SK-N-SH (cell line): ENCODE data around the gene KLRC1. TPM values are rescaled to one million over a fixed set of nuclear protein-coding genes. Genes with fewer than 3 reads are reported as not detected.

Experiments
- CTCF ChIA-PET: fragments of 300-600, 350-600 bp; formaldehyde crosslinking; extraction: SDS; loops from one replicate; lab custom pipeline; 2021; lab: Yijun Ruan, JAX
- POLR2A ChIA-PET: fragments of 350-600 bp; sonication (Branson Sonifier 250); formaldehyde crosslinking; extraction: SDS; loops from one replicate; lab custom pipeline; 2020; ENCODE audit warnings: antibody characterized with exemption, inconsistent platforms; lab: Yijun Ruan, JAX
- DNase-seq: peaks from one replicate; pipeline ENCODE4 v3.0.0; 2012
- H2AFZ ChIP-seq: fragments of 200-600 bp; sonication (generic); 2 replicates; pipeline ENCODE4 v1.8.1; 2016; ENCODE audit warnings: antibody characterized with exemption, mild to moderate bottlenecking, low read depth
- H3F3A ChIP-seq: fragments of 200-600 bp; sonication (generic); replicated peaks from 2 replicates; pipeline ENCODE3; 2016; ENCODE audit warnings: antibody characterized with exemption, mild to moderate bottlenecking; ENCODE audit not compliant: insufficient read depth
- H3K27ac ChIP-seq, 2 experiments: fragments of 200-500 bp in 1 of 2; fragments of 200-600 bp in 1 of 2; sonication (Bioruptor generic) in 1 of 2; sonication (generic), shearing (Covaris generic) in 1 of 2; 2 replicates each; pipeline versions ENCODE4 v1.5.1 to v1.6.1; 2014 to 2016; ENCODE audit warnings: low read depth in 2 of 2, inconsistent platforms in 1 of 2, low read length in 1 of 2, mild to moderate bottlenecking in 1 of 2, mixed read lengths in 1 of 2
- H3K27me3 ChIP-seq: fragments of 200-600 bp; sonication (generic), shearing (Covaris generic); 2 replicates; pipeline ENCODE4 v1.6.1; 2016; ENCODE audit warnings: mixed run types; ENCODE audit not compliant: insufficient read depth
- H3K36me3 ChIP-seq, 2 experiments: fragments of 200-500 bp in 1 of 2; fragments of 200-600 bp in 1 of 2; sonication (Bioruptor generic) in 1 of 2; sonication (generic) in 1 of 2; replicated peaks in 1 of 2; 2 replicates each; pipeline versions ENCODE3 to v1.5.1; 2014 to 2016; ENCODE audit warnings: low read length in 1 of 2, mild to moderate bottlenecking in 1 of 2; ENCODE audit not compliant: insufficient read depth in 2 of 2, control insufficient read depth in 1 of 2
- H3K4me1 ChIP-seq, 2 experiments: fragments of 200-500 bp in 1 of 2; fragments of 200-600 bp in 1 of 2; sonication (Bioruptor generic) in 1 of 2; sonication (generic), shearing (Covaris generic) in 1 of 2; 2 replicates each; pipeline versions ENCODE4 v1.5.1 to v1.6.1; 2014 to 2016; ENCODE audit warnings: low read depth in 1 of 2, low read length in 1 of 2, mixed run types in 1 of 2; ENCODE audit not compliant: insufficient read depth in 2 of 2, control insufficient read depth in 1 of 2
- H3K4me2 ChIP-seq: fragments of 200-600 bp; sonication (generic), shearing (Covaris generic); 2 replicates; pipeline ENCODE4 v1.6.1; 2017; ENCODE audit warnings: mixed run types
- H3K4me3 ChIP-seq, 2 experiments: fragments of 200-500 bp in 1 of 2; fragments of 200-600 bp in 1 of 2; sonication (Bioruptor generic) in 1 of 2; sonication (generic), shearing (Covaris generic) in 1 of 2; 2 replicates each; pipeline versions ENCODE4 v1.5.1 to v1.8.1; 2014 to 2016; ENCODE audit warnings: low read depth in 2 of 2, inconsistent platforms in 1 of 2, low read length in 1 of 2, mild to moderate bottlenecking in 1 of 2, mixed read lengths in 1 of 2, moderate library complexity in 1 of 2
- H3K79me2 ChIP-seq: fragments of 200-600 bp; sonication (generic); 2 replicates; pipeline ENCODE4 v1.8.1; 2017; ENCODE audit warnings: mild to moderate bottlenecking; ENCODE audit not compliant: insufficient read depth
- H3K9ac ChIP-seq: fragments of 200-600 bp; sonication (generic); 2 replicates; pipeline ENCODE4 v1.6.1; 2017; ENCODE audit warnings: mixed run types
- H3K9me2 ChIP-seq: fragments of 200-600 bp; sonication (generic); 2 replicates; pipeline ENCODE4 v1.6.1; 2017; ENCODE audit warnings: mixed run types
- H3K9me3 ChIP-seq: fragments of 200-600 bp; sonication (generic); 2 replicates; pipeline ENCODE4 v1.6.1; 2017; ENCODE audit warnings: mixed run types, mild to moderate bottlenecking, moderate library complexity
- H4K20me1 ChIP-seq: fragments of 200-600 bp; sonication (generic); 2 replicates; pipeline ENCODE4 v1.6.1; 2017; ENCODE audit warnings: mild to moderate bottlenecking, mixed run types; ENCODE audit not compliant: insufficient read depth
- CHD2 ChIP-seq: fragments of 150-350 bp; IDR thresholded peaks from 2 replicates; pipeline ENCODE4 v1.6.1; 2018; ENCODE audit warnings: low read length; ENCODE audit not compliant: partially characterized antibody
- EZH2phosphoT487 ChIP-seq: fragments of 200-600 bp; sonication (generic); IDR thresholded peaks from 2 replicates; pipeline ENCODE4 v1.6.1; 2017; ENCODE audit warnings: low read depth, mixed run types, mild to moderate bottlenecking, antibody characterized with exemption, moderate library complexity, borderline replicate concordance
- FOSL2 ChIP-seq: IDR thresholded peaks from 2 replicates; pipeline ENCODE4 v1.4.0; 2012; ENCODE audit warnings: low read depth, mild to moderate bottlenecking, moderate library complexity, borderline replicate concordance
- FOXM1 ChIP-seq: IDR thresholded peaks from 2 replicates; pipeline ENCODE4 v1.4.0; 2012; ENCODE audit warnings: low read depth, mild to moderate bottlenecking
- IRF3 ChIP-seq: fragments of 150-350 bp; IDR thresholded peaks from 2 replicates; pipeline ENCODE4 v1.6.1; 2016; ENCODE audit warnings: mild to moderate bottlenecking, low read depth, low read length
- JUND ChIP-seq: IDR thresholded peaks from 2 replicates; pipeline ENCODE4 v1.4.0; 2012
- MEF2A ChIP-seq: IDR thresholded peaks from 2 replicates; pipeline ENCODE4 v1.4.0; 2012; ENCODE audit warnings: low read depth, borderline replicate concordance
- NFIC ChIP-seq: IDR thresholded peaks from 2 replicates; pipeline ENCODE4 v1.4.0; 2012; ENCODE audit warnings: borderline replicate concordance
- PBX3 ChIP-seq: IDR thresholded peaks from 2 replicates; pipeline ENCODE4; 2012
- POLR2AphosphoS5 ChIP-seq: IDR thresholded peaks from 2 replicates; pipeline ENCODE4 v1.6.1; 2012; ENCODE audit warnings: low read depth, low read length
- RAD21 ChIP-seq: IDR thresholded peaks from 2 replicates; pipeline ENCODE4 v1.6.1; 2012; ENCODE audit warnings: mild to moderate bottlenecking, low read length
- RCOR1 ChIP-seq: fragments of 150-350 bp; IDR thresholded peaks from 2 replicates; pipeline ENCODE4 v1.6.1; 2017; ENCODE audit warnings: antibody characterized with exemption, low read length
- REST ChIP-seq: IDR thresholded peaks from 2 replicates; pipeline ENCODE4 v1.6.1; 2012; ENCODE audit warnings: mild to moderate bottlenecking, low read depth, low read length, moderate library complexity
- TCF12 ChIP-seq: IDR thresholded peaks from 2 replicates; pipeline ENCODE4 v1.4.0; 2012
- TEAD4 ChIP-seq: IDR thresholded peaks from 2 replicates; pipeline ENCODE4 v1.4.0; 2012; ENCODE audit warnings: mild to moderate bottlenecking, borderline replicate concordance; ENCODE audit not compliant: insufficient read depth
- YY1 ChIP-seq: IDR thresholded peaks from 2 replicates; pipeline ENCODE4 v1.4.0; 2012; ENCODE audit warnings: low read depth, mild to moderate bottlenecking
- WGBS: methylation state at CpG from one replicate; pipeline ENCODE4 v1.1.6; 2017; ENCODE audit warnings: low lambda C conversion rate; 5-methylcytosine and 5-hydroxymethylcytosine counted together
- polyA plus RNA-seq, 3 experiments: library from polyadenylated mRNA; depleted of rRNA; stranded (reverse); fragments of >200 nt; gene quantifications; 2 replicates each; pipeline ENCODE4 v1.2.3, GENCODE V29; 2012

Gene KLRC1
- polyA plus RNA-seq, 1 of the 3 experiments (the other 2 are of a cell fraction), result not detected

- H3K9me2 ChIP-seq, result no peaks in the 10 kb centered on the region
- no peaks in the 10 kb centered on the region for H3K9me3 ChIP-seq
- no peak for DNase-seq
- no peak for TF ChIP-seq PBX3
- no peak for TF ChIP-seq POLR2AphosphoS5
- TF ChIP-seq RAD21, result no peak
- TF ChIP-seq EZH2phosphoT487, result no peak
- no peak for TF ChIP-seq CHD2
- TF ChIP-seq YY1, result no peak
- TF ChIP-seq MEF2A, result no peak
- H3K9ac ChIP-seq, result no peak overlapping the region
- H3K4me3 ChIP-seq, result no peak overlapping the region
- H3F3A ChIP-seq, result no peaks in the 10 kb centered on the region
- 19% methylated on average over 3 of the region's 3 CpGs for WGBS
- POLR2A ChIA-PET, result no interaction called here
- H2AFZ ChIP-seq, result no peak overlapping the region
- H3K4me2 ChIP-seq, result no peak overlapping the region
- H3K36me3 ChIP-seq, result no peaks in the 10 kb centered on the region
- H3K27ac ChIP-seq, result no peak overlapping the region
- CTCF ChIA-PET, result no interaction called here
- no peaks in the 10 kb centered on the region for H3K27me3 ChIP-seq
- no peaks in the 10 kb centered on the region for H4K20me1 ChIP-seq
- no peaks in the 10 kb centered on the region for H3K4me1 ChIP-seq
- no peaks in the 10 kb centered on the region for H3K79me2 ChIP-seq
These were observed 4.6 kb upstream of the KLRC1 start for GRCh38 chr12:10457760-10458159.

- no peaks in the 10 kb centered on the region for H3F3A ChIP-seq
- no peak overlapping the region for H2AFZ ChIP-seq
- H3K27me3 ChIP-seq, result no peaks in the 10 kb centered on the region
- H3K79me2 ChIP-seq, result no peaks in the 10 kb centered on the region
- DNase-seq, result no peak
- no peaks in the 10 kb centered on the region for H3K36me3 ChIP-seq
- CTCF ChIA-PET, result no interaction called here
- H3K9ac ChIP-seq, result no peak overlapping the region
- no peak overlapping the region for H3K27ac ChIP-seq
- no peaks in the 10 kb centered on the region for H3K4me1 ChIP-seq
- no peak overlapping the region for H3K4me2 ChIP-seq
- H3K9me3 ChIP-seq, result no peaks in the 10 kb centered on the region
- WGBS, result 5% methylated on average over 2 of the region's 2 CpGs
- H3K4me3 ChIP-seq, result no peak overlapping the region
- no peaks in the 10 kb centered on the region for H3K9me2 ChIP-seq
- no peaks in the 10 kb centered on the region for H4K20me1 ChIP-seq
- POLR2A ChIA-PET, result no interaction called here
- TF ChIP-seq TEAD4 (no peak), POLR2AphosphoS5 (no peak), JUND (no peak), PBX3 (no peak), REST (no peak), RAD21 (no peak), IRF3 (no peak), RCOR1 (no peak), MEF2A (no peak), FOSL2 (no peak), YY1 (no peak), NFIC (no peak), EZH2phosphoT487 (no peak), FOXM1 (no peak), TCF12 (no peak)
These were observed 3.7 kb upstream of the KLRC1 start for GRCh38 chr12:10456856-10457255.
